Neural crest cell (in vitro differentiated cells): ENCODE results near the gene METTL25B. TPM values are rescaled to one million over a fixed set of nuclear protein-coding genes. Genes with fewer than 3 reads are reported as not detected.

Experiments used
- DNase-seq: peaks from one replicate; pipeline ENCODE4 v3.0.0; 2021; ENCODE audit warnings: low read depth, mixed read lengths, low spot score
- H3K27ac Mint-ChIP-seq: one replicate; pipeline ENCODE4 v1.8.0; 2021; ENCODE audit warnings: mild to moderate bottlenecking, mixed read lengths; ENCODE audit not compliant: unreplicated experiment
- H3K27me3 Mint-ChIP-seq: 2 replicates; pipeline ENCODE4 v1.8.0; 2021; ENCODE audit warnings: low read depth, mild to moderate bottlenecking, mixed read lengths
- H3K36me3 Mint-ChIP-seq: 2 replicates; pipeline ENCODE4 v1.8.0; 2021; ENCODE audit warnings: low read depth, mild to moderate bottlenecking, mixed read lengths
- H3K4me1 Mint-ChIP-seq: 2 replicates; pipeline ENCODE4 v1.8.0; 2021; ENCODE audit warnings: mixed read lengths
- H3K4me3 Mint-ChIP-seq: one replicate; pipeline ENCODE4 v1.8.0; 2021; ENCODE audit warnings: mild to moderate bottlenecking, mixed read lengths
- H3K9me3 Mint-ChIP-seq: 2 replicates; pipeline ENCODE4 v1.8.0; 2021; ENCODE audit warnings: mixed read lengths
- long read RNA-seq: library from polyadenylated mRNA; unstranded; transcript quantifications from one replicate; pipeline ENCODE4 v2.0.0, GENCODE V29; 2020
- total RNA-seq: library from RNA; stranded (reverse); gene quantifications from 2 replicates; pipeline ENCODE4 v1.2.1, GENCODE V29; 2021
- TF ChIP-seq, protein P1 (sequence below): fragments of 200-600 bp; sonication (generic); conservative IDR thresholded peaks from 2 replicates; pipeline ENCODE4 v1.5.0; 2021; ENCODE audit warnings: antibody characterized with exemption, mild to moderate bottlenecking

METTL25B gene
- 30.4 and 33.0 TPM in 2 replicates for total RNA-seq
- long read RNA-seq, partial matches to known transcripts, result 0 of 3 reads
- long read RNA-seq, other reads (novel, unspliced or antisense), result 2 of 3 reads

DNA sequence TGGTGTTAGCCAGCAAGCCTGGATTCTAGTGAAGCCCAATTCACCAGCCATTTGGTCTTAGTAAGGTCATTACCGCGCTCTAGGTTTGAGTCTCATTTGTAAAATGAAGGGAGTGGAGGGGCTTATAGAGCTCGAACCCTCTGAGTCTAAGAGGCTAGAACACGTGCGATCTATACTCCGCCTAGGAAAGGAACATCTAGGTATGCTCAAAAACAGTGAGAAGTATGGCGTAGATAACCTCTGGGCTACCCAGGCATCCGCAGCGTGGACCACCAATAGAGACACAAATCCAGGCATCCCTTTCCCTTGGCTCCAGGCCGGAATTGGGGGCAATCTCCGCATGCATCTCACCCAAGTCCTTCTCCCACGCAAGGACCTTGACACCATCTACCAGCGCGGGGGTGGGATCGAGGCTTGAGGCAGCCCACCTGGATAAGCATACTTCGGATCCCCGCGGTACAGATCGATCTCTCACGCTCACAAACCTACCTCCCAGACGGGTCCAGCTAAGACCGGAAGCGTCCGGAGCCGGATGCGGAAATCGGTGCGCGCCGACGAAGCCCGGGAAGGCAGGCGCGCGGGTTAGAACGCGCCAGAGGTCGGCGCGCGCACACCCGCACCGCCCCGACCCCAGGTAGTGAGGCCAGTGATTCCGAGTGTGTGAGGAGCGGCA, at the start of gene METTL25B:
Gene METTL25B, plus strand, starts transcription at position 544 of the 673 bp plus-strand sequence. CDS start 636 bp downstream, outside the sequence.
- no peaks in the 10 kb centered on the region for H3K27me3 Mint-ChIP-seq
- H3K4me1 Mint-ChIP-seq, result peaks cover 24% of the 10 kb centered on the region
- peak; percentile 68 for DNase-seq
- TF ChIP-seq, protein P1, sequence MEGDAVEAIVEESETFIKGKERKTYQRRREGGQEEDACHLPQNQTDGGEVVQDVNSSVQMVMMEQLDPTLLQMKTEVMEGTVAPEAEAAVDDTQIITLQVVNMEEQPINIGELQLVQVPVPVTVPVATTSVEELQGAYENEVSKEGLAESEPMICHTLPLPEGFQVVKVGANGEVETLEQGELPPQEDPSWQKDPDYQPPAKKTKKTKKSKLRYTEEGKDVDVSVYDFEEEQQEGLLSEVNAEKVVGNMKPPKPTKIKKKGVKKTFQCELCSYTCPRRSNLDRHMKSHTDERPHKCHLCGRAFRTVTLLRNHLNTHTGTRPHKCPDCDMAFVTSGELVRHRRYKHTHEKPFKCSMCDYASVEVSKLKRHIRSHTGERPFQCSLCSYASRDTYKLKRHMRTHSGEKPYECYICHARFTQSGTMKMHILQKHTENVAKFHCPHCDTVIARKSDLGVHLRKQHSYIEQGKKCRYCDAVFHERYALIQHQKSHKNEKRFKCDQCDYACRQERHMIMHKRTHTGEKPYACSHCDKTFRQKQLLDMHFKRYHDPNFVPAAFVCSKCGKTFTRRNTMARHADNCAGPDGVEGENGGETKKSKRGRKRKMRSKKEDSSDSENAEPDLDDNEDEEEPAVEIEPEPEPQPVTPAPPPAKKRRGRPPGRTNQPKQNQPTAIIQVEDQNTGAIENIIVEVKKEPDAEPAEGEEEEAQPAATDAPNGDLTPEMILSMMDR, result no peak
- H3K27ac Mint-ChIP-seq, result peak within 1 kb of the TSS; percentile 97
- H3K36me3 Mint-ChIP-seq, result peaks cover 7% of the 10 kb centered on the region
- no peaks in the 10 kb centered on the region for H3K9me3 Mint-ChIP-seq
- H3K4me3 Mint-ChIP-seq, result no peak within 1 kb of the TSS

GRCh38 chr1:156680056-156680455, 48.2 kb upstream of the METTL25B start:
- Mint-ChIP-seq H3K36me3 (no peaks in the 10 kb centered on the region), H3K4me1 (peaks cover 30% of the 10 kb centered on the region), H3K27ac (no peak overlapping the region), H3K4me3 (peak overlapping the region; percentile 9), H3K27me3 (peaks cover 10% of the 10 kb centered on the region), H3K9me3 (no peaks in the 10 kb centered on the region)
- DNase-seq, result no peak
- TF ChIP-seq, protein P1, result no peak

DNA sequence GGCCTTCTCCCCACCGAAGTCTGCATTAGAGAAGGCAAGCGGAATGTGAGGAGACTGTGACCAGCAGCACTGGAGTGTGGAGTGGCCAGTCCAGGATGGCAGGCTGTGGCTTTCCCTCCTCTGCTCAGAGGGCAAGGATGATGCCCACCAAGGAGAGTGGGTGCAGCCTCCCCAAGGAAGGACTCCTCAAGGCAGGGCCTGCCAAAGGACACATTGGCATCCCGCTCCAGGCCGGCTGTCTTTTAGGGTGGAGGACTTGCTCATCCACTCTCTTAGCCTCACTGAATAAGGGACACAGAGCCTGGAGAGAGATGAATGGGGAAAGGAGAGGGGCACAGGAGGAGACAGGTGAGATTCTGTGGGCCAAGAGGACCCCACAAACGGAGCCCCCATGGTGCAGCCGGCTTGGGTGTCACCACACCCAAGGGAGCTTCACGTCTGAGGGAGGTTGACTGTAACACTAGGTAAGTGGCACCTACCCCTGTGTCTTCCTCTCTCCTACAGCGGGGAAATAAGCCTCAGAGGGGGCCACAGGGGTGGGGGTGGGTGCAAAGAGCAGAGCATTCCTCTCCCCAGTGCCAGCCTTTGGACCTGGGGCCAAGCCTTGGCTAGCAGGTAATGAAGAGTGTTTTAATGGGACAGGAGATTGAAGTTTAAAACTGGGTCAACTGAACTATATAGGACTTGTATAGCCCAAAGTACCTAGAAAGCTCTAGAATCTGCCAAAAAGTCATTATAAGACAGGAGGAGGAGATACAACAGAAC, 46.9 kb upstream of the METTL25B start:
- no peaks in the 10 kb centered on the region for H3K36me3 Mint-ChIP-seq
- peaks cover 21% of the 10 kb centered on the region for H3K4me1 Mint-ChIP-seq
- DNase-seq, result no peak
- H3K27ac Mint-ChIP-seq, result no peak overlapping the region
- TF ChIP-seq, protein P1, result no peak
- no peak overlapping the region for H3K4me3 Mint-ChIP-seq
- no peaks in the 10 kb centered on the region for H3K9me3 Mint-ChIP-seq
- peaks cover 10% of the 10 kb centered on the region for H3K27me3 Mint-ChIP-seq

- Mint-ChIP-seq H3K27me3 (peaks cover 10% of the 10 kb centered on the region), H3K4me1 (peaks cover 19% of the 10 kb centered on the region), H3K27ac (no peak overlapping the region), H3K9me3 (no peaks in the 10 kb centered on the region), H3K36me3 (no peaks in the 10 kb centered on the region), H3K4me3 (no peak overlapping the region)
- no peak for DNase-seq
- TF ChIP-seq, protein P1, result no peak
Observed at GRCh38 chr1:156682166-156682890, 45.9 kb upstream of the METTL25B start.

DNA sequence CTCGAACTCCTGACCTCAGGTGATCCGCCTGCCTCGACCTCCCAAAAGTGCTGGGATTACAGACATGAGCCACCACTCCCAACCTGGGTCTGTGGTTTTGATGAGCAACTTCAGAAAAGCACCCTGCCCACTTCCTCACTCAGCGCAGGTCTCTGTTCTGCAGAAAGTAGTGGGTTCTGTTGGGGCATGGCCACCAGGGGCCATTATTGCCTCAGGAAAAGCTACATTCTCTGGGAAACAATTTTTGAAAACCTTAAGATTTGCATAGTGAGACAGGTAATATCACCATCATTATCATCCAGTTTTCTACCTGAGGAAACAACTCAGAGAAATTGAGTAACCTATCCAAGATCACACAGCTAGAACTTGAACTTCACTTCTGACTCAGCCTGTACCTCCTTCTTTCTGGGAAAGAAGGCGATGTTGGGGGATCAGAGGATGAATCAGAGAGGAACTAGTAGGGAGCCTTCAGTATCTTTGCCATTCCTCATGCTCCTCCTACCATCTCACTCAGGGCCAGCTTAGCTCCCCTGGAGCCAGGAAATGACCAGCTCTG, 44.0 kb upstream of the METTL25B start:
- Mint-ChIP-seq H3K4me1 (peaks cover 13% of the 10 kb centered on the region), H3K9me3 (no peaks in the 10 kb centered on the region), H3K27me3 (no peaks in the 10 kb centered on the region), H3K4me3 (no peak overlapping the region), H3K27ac (no peak overlapping the region), H3K36me3 (no peaks in the 10 kb centered on the region)
- no peak for DNase-seq
- TF ChIP-seq, protein P1, result peak; percentile 21
